Retinal pigment epithelial cell (primary cell): ENCODE data around the gene DAO.

Experiments
- DNase-seq: peaks from one replicate; pipeline ENCODE4 v3.0.0-alpha.2; 2010; ENCODE audit warnings: low read depth
- H3K4me3 ChIP-seq: 2 replicates; pipeline ENCODE4 v1.5.1; 2011; ENCODE audit warnings: mild to moderate bottlenecking, low read length, control low read depth, moderate library complexity
- TF ChIP-seq, protein P1 (sequence below): conservative IDR thresholded peaks from 2 replicates; pipeline ENCODE4 v1.5.1; 2011; ENCODE audit warnings: low read depth, low read length, control low read depth, inconsistent platforms

The DAO gene

DNA sequence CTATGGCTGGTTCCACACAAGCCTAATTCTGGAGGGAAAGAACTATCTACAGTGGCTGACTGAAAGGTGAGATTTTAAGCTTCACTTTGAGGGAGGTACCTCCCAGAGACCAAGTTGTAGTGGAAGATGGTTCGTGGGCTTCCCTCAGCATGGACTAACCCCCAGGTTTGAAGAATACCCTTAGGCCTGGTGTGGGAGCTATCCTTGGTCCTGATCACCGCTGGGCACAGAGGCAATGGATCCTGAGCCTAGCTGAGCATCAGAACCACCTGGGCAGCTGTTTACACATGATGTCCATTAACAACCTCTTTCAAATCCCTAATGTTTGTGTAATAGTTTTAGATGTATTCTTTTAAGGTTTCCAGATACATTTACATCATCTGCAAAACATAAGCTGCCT lies 10.3 kb downstream of the DAO start:
- no peak for DNase-seq
- TF ChIP-seq, protein P1, sequence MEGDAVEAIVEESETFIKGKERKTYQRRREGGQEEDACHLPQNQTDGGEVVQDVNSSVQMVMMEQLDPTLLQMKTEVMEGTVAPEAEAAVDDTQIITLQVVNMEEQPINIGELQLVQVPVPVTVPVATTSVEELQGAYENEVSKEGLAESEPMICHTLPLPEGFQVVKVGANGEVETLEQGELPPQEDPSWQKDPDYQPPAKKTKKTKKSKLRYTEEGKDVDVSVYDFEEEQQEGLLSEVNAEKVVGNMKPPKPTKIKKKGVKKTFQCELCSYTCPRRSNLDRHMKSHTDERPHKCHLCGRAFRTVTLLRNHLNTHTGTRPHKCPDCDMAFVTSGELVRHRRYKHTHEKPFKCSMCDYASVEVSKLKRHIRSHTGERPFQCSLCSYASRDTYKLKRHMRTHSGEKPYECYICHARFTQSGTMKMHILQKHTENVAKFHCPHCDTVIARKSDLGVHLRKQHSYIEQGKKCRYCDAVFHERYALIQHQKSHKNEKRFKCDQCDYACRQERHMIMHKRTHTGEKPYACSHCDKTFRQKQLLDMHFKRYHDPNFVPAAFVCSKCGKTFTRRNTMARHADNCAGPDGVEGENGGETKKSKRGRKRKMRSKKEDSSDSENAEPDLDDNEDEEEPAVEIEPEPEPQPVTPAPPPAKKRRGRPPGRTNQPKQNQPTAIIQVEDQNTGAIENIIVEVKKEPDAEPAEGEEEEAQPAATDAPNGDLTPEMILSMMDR, result no peak
- H3K4me3 ChIP-seq, result no peak overlapping the region

DNA sequence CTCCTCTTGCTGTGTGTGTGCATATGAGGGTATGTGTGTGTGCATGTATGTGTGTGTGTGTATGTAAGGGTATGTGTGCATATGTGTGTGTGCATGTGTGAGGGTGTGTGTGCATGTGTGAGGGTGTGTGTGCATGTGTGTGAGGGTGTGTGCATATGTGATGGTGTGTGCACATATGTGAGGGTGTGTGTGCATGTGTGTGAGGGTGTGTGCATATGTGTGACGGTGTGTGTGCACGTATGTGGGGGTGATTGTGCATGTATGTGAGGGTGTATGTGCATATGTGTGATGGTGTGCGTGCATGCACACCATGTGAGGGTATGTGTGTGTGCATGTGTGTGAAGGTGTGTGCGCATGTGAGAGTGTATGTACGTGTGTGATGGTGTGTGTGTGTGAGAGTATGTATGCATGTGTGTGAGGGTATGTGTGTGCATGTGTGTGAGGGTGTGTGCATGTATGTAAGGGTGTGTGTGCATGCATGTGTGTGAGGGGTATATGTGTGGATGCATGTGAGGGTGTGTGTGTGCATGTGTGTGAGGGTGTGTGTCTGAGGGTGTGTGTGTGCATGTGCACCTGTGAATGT lies 15.4 kb downstream of the DAO start:
- TF ChIP-seq, protein P1, result no peak
- DNase-seq, result no peak
- H3K4me3 ChIP-seq, result no peak overlapping the region

DNA sequence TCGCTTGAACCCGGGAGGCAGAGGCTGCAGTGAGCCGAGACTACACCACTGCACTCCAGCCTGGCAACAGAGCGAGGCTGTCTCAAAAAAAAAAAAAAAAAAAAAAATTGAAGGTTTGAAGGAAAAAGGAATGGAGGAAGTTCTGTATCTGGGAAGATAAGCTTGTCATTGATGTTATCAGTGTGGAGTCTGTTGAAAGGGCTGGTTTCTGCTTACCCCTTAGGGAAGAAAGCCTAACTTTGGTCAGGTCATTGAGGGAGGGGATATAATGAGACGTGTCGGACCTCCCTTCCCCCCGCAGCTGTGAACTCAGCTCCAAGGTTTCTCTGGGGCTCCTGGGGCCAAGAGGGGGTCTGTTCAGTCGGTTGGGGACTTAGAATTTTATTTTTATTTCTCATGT lies 16.4 kb downstream of the DAO start:
- TF ChIP-seq, protein P1, result no peak
- H3K4me3 ChIP-seq, result no peak overlapping the region
- no peak for DNase-seq

DNA sequence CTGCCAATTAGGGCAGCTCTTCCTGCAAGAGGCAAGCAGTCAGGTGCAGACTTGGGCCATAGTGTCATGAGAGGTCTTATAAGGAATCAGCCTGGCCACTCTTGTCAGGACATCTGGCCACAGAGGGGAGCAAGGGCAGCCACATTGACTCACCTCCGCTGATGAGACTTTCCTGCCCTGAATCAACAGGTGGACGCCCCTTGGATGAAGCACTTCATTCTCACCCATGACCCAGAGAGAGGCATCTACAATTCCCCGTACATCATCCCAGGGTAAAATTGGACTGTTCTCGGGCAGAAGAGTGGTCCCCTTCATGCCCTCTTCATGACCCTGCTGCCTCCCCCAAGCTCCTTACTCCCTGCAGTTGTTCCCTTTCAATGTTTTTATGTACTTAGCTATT lies 16.9 kb downstream of the DAO start:
- no peak overlapping the region for H3K4me3 ChIP-seq
- TF ChIP-seq, protein P1, result no peak
- no peak for DNase-seq

DNA sequence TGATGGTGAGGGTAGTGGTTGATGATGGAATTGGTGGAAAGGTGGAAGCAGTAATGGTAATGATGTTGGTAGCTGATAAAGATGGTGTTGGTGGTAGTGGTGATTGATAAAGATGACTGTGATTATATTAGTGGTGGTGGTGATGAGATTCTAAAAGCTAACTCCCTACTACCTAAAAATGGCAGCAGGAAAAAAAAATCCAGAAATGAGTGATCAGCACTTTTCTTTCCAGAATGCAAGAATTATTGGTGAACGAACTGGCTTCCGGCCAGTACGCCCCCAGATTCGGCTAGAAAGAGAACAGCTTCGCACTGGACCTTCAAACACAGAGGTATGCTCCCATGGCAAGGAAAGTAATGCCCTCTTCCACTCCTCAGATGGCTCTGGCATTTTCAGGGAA lies 19.3 kb downstream of the DAO start:
- no peak overlapping the region for H3K4me3 ChIP-seq
- DNase-seq, result no peak
- TF ChIP-seq, protein P1, result no peak

DNA sequence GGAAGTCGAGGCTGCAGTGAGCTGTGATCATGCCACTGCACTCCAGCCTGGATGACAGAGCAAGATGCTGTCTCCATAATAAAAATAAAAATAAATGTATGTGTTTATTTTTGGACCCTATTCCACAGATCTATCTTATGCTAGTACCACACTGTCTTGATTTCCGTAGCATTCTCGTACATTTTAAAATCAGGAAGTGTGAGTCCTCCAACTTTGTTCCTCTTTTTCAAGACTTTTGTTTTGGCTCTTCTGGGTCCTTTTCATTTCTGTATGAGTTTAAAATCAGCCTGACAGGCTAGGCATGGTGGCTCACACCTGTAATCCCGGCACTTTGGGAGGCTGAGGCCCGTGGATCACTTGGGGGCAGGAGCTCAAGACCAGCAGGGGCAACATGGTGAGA lies 25.8 kb downstream of the DAO start:
- TF ChIP-seq, protein P1, result no peak
- no peak overlapping the region for H3K4me3 ChIP-seq
- no peak for DNase-seq

DNA sequence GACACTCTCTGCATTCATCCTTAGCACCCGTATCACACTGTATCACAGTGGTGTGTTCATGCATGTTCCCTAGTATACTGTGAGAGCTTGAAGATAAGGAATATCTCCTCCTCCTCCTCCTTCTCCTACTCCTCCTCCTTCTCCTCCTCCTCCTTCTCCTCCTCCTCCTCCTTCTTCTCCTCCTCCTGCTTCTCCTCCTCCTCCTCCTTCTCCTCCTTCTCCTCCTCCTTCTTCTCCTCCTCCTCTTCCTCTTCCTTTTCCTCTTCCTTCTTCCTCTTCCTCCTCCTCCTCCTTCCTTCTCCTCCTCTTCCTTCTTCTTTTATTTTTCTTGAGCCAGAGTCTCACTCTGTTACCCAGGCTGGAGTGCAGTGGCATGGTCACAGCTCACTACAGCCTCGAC lies 27.1 kb downstream of the DAO start:
- DNase-seq, result no peak
- no peak overlapping the region for H3K4me3 ChIP-seq
- TF ChIP-seq, protein P1, result no peak
